Measurements from ENCODE around the gene MACROD2. TPM values are rescaled to one million over a fixed set of nuclear protein-coding genes. Genes with fewer than 3 reads are reported as not detected.

The MACROD2 gene
- total RNA-seq, 2 experiments from 2014 or later: not detected

DNA sequence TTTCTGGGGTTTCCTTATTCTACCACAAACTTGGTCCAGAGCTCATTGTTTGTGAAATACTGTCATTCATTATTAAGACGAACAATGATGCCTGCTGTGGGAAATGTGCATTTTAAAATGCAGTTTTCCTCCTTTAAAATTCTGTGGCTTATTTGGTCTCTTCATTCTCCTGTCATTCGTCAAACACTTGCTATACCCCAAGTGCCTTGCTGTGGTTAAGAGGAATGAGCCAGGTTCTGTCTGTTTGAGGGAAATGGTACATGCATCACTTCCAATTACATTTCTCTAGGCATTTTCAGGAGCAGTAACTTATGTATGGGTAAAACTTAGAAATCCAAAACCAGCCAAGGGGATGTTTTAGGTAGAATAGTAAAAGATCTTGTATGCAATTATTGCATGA, 1490.2 kb downstream of the MACROD2 start:
- H3K4me1 Mint-ChIP-seq (ENCODE audit: low read depth): no peaks in the 10 kb centered on the region
- no peaks in the 10 kb centered on the region for H3K36me3 Mint-ChIP-seq
- intact Hi-C loops (cut with micrococcal nuclease): no loop called here
- ChIA-PET CTCF (no interaction called here), POLR2A (no interaction called here)
- H3K27ac Mint-ChIP-seq: no peak overlapping the region
- no peaks in the 10 kb centered on the region for H3K27me3 Mint-ChIP-seq
- DNase-seq: no peak
- no peak overlapping the region for H3K4me3 Mint-ChIP-seq
- H3K9me3 Mint-ChIP-seq: peaks cover 7% of the 10 kb centered on the region

DNA sequence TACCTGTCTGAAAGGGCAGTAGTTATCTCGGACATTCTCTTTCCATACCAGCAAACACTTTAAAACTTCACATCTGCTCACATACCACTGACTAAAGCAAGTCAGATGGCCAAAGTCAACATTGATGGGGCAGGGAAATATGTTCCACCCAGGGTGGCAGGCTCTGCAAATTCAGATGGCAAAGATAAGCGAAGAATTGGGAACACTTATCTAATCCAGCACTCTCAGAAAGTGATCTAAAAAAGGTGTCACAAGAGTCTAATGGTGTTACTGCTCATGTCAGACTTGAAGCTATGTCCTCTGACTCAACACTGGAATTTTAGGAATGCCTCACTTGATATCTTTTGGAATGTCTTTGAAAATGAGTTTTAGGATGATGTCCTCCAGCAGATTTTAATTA, 1491.7 kb downstream of the MACROD2 start:
- intact Hi-C loops (cut with micrococcal nuclease): no loop called here
- H3K36me3 Mint-ChIP-seq: no peaks in the 10 kb centered on the region
- no peak overlapping the region for H3K27ac Mint-ChIP-seq
- CTCF ChIA-PET: no interaction called here
- H3K9me3 Mint-ChIP-seq: peaks cover 7% of the 10 kb centered on the region
- H3K4me1 Mint-ChIP-seq (ENCODE audit: low read depth): no peaks in the 10 kb centered on the region
- H3K4me3 Mint-ChIP-seq: no peak overlapping the region
- H3K27me3 Mint-ChIP-seq: no peaks in the 10 kb centered on the region
- DNase-seq: no peak
- POLR2A ChIA-PET: no interaction called here

DNA sequence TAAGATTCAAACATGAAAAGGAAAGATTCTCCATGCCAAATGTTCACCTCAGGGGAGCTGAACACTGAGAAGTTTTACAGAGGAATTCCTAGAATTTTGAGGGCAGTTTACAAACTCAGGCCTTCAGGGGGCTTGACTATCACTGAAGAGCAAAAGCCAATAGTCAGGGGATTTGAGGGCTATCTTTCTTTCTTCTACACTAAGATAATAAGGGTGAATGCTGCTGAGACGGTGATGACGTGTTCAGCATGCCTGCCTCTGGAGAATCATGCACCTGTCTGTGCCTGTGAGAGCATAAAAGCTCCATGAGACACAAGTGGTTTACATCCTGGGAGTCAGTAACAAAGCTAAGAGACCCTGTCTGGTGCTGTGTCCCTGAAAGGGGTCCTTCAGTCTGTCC, 1492.4 kb downstream of the MACROD2 start:
- DNase-seq: no peak
- Mint-ChIP-seq H3K9me3 (peaks cover 10% of the 10 kb centered on the region), H3K27ac (no peak overlapping the region), H3K36me3 (no peaks in the 10 kb centered on the region), H3K4me1 (ENCODE audit: low read depth) (no peaks in the 10 kb centered on the region), H3K4me3 (no peak overlapping the region), H3K27me3 (no peaks in the 10 kb centered on the region)
- POLR2A ChIA-PET: no interaction called here
- intact Hi-C loops (cut with micrococcal nuclease): no loop called here
- CTCF ChIA-PET: no interaction called here

DNA sequence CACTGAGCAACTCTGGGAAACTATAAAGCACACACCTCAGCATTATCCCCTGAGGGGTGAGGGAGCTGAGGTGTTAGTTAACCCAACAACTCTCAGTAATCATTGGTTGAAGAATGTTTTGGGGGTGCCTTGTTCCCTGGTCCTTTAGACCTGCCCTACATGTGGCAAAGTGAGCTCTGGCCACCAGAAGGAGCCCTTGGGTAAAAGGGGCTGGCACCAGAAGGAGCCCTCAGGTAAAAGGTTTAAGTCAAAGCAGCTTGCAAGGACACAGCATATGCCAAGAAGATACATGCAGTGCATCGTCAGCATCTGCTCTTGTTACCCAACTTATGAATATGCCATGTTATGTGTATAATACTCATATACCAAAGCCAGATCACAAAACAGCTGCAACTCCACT, 1496.3 kb downstream of the MACROD2 start:
- H3K27me3 Mint-ChIP-seq: no peaks in the 10 kb centered on the region
- no peak overlapping the region for H3K4me3 Mint-ChIP-seq
- H3K4me1 Mint-ChIP-seq (ENCODE audit: low read depth): no peaks in the 10 kb centered on the region
- intact Hi-C loops (cut with micrococcal nuclease): no loop called here
- no peak for DNase-seq
- CTCF ChIA-PET: no interaction called here
- H3K36me3 Mint-ChIP-seq: no peaks in the 10 kb centered on the region
- POLR2A ChIA-PET: no interaction called here
- H3K27ac Mint-ChIP-seq: no peak overlapping the region
- peaks cover 6% of the 10 kb centered on the region for H3K9me3 Mint-ChIP-seq

DNA sequence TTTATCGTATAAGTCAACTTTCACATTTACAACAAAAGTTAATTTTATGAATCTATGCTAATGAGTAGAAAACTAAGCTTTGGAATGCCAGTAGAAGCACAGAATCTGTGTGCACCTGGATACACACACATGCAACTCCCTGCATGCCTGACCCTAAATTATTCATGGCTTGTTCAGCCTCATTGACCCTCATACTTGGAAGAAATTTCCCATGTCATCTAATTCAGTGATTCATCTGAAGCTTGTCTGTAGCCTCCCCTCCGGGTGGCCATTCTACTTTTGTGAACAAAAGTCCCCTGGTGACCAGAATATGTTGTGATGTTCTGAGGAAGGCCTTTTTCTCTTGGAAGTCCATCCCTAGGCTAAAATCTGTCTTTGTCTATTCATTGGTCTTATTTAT, 1499.5 kb downstream of the MACROD2 start:
- Mint-ChIP-seq H3K9me3 (peaks cover 6% of the 10 kb centered on the region), H3K27ac (no peak overlapping the region), H3K4me3 (no peak overlapping the region), H3K36me3 (no peaks in the 10 kb centered on the region), H3K4me1 (ENCODE audit: low read depth) (no peaks in the 10 kb centered on the region), H3K27me3 (no peaks in the 10 kb centered on the region)
- intact Hi-C loops (cut with micrococcal nuclease): no loop called here
- POLR2A ChIA-PET: no interaction called here
- CTCF ChIA-PET: interaction anchor here (1.5 kb wide), 1 partner anchor 9 kb away, joined by 3 read pairs; no protein-coding TSS in a partner anchor
- no peak for DNase-seq

DNA sequence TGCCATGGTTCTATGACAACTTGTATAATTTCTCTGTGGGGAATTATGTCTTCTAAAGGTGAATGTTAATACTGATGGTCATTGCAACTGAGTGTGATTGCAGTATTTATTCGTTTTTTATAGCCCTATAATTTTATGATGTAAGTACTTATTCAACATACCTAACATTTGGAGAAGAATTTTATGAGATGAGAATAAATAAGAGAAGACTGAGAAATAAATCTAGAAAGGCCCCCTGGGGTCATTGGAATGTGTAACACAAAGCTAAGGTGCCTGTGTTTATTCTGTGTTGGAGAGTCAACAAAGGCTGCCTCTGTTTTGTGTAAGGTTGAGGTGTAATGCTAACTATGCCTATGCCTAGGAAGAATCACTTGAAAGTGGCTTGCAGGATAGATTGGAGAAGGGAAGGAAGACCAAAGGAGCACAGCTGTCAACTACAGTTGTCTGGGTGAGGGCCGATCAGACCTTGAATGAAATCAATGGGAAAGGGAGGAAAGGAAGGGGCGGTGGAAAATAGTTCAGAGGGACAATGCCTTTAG, 1501.3 kb downstream of the MACROD2 start:
- Mint-ChIP-seq H3K27me3 (no peaks in the 10 kb centered on the region), H3K27ac (no peak overlapping the region), H3K4me3 (no peak overlapping the region), H3K4me1 (ENCODE audit: low read depth) (no peaks in the 10 kb centered on the region), H3K36me3 (no peaks in the 10 kb centered on the region), H3K9me3 (peaks cover 9% of the 10 kb centered on the region)
- CTCF ChIA-PET: no interaction called here
- POLR2A ChIA-PET: no interaction called here
- no peak for DNase-seq
- intact Hi-C loops (cut with micrococcal nuclease): no loop called here

DNA sequence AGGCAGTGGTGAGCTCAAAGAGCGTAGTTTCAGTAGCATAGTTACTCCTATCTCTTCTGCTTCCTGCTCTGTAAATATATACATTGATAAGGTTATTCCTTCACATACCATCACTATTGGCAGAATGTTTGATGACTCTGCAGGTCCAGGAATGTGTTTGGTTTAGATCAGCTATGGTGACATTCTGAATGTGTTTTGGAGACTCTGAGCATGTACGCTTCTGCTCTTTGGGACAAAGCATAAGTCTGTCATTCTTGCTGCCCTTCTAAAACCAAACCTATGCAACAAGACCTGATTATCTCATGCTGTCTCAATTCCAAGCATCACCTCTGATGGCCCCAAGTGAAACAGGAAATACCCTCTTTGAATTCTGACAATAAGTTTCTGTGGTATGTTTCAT, 1503.6 kb downstream of the MACROD2 start:
- intact Hi-C loops (cut with micrococcal nuclease): no loop called here
- CTCF ChIA-PET: no interaction called here
- no peaks in the 10 kb centered on the region for H3K4me1 Mint-ChIP-seq (ENCODE audit: low read depth)
- H3K27ac Mint-ChIP-seq: no peak overlapping the region
- POLR2A ChIA-PET: no interaction called here
- H3K4me3 Mint-ChIP-seq: no peak overlapping the region
- no peak for DNase-seq
- no peaks in the 10 kb centered on the region for H3K27me3 Mint-ChIP-seq
- peaks cover 5% of the 10 kb centered on the region for H3K9me3 Mint-ChIP-seq
- H3K36me3 Mint-ChIP-seq: no peaks in the 10 kb centered on the region

DNA sequence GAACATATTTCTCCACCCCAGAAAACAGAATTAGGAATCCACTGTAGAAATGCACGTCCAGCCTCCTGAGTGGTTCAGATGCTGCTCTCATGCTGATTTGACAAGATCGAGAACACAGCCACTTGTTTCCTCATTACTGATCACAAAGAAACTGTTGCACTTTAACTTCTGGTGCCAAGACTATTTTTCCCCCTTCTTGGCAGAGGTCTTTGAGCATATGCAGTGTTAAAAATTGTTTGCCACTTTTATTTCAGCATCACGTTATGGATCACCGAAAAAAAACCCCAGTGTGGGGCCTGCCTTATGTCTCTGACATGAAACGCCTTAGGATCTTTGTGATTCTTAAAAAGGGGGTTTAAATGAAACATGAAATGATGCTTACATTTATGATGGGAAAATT, 1511.0 kb downstream of the MACROD2 start:
- Mint-ChIP-seq H3K27ac (no peak overlapping the region), H3K36me3 (no peaks in the 10 kb centered on the region), H3K27me3 (no peaks in the 10 kb centered on the region), H3K9me3 (peaks cover 2% of the 10 kb centered on the region), H3K4me1 (ENCODE audit: low read depth) (no peaks in the 10 kb centered on the region), H3K4me3 (no peak overlapping the region)
- ChIA-PET POLR2A (no interaction called here), CTCF (no interaction called here)
- intact Hi-C loops (cut with micrococcal nuclease): no loop called here
- no peak for DNase-seq

DNA sequence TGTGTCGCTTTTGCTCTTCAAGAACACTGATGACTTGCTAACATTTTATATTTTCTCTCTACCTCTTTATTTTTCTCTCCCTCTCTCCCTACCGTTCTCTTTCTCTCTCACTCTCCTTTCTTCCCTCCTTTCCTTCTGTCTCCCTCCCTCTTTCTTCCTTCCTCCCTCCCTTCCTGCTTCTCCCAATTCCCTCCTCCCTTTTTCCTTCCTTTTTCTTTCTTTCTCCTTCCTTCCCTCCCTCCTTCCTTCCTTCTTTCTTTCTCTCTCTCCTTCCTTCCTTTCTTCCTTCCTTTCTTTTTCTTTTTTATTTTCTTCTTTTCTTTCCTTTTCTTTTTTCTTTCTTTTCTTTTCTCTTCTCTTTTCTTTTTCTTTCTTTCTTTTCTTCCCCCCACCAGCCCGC, 1511.8 kb downstream of the MACROD2 start:
- Mint-ChIP-seq H3K27me3 (no peaks in the 10 kb centered on the region), H3K27ac (no peak overlapping the region), H3K4me3 (no peak overlapping the region), H3K36me3 (no peaks in the 10 kb centered on the region), H3K4me1 (ENCODE audit: low read depth) (no peaks in the 10 kb centered on the region), H3K9me3 (peaks cover 2% of the 10 kb centered on the region)
- CTCF ChIA-PET: no interaction called here
- intact Hi-C loops (cut with micrococcal nuclease): no loop called here
- DNase-seq: no peak
- POLR2A ChIA-PET: no interaction called here

DNA sequence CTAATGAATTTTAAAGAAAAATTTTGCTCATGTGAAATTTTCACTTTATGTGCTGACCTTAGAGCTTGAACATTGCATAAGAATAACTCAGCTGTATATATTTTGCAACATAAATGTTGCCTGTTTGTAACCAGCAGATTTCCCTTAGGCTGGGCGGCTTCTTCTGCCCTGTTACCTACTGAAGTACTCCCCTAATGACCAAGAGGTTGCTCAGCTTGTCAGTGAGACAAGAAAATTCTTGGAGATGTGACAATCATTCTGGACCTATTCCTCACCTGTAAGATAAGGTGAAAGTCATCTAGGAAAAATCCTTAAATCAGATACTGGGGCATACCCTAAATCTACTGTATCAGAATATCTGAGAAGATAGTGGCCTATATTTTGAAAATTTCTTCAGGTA, 1516.2 kb downstream of the MACROD2 start:
- POLR2A ChIA-PET: no interaction called here
- CTCF ChIA-PET: no interaction called here
- no peaks in the 10 kb centered on the region for H3K4me1 Mint-ChIP-seq (ENCODE audit: low read depth)

DNA sequence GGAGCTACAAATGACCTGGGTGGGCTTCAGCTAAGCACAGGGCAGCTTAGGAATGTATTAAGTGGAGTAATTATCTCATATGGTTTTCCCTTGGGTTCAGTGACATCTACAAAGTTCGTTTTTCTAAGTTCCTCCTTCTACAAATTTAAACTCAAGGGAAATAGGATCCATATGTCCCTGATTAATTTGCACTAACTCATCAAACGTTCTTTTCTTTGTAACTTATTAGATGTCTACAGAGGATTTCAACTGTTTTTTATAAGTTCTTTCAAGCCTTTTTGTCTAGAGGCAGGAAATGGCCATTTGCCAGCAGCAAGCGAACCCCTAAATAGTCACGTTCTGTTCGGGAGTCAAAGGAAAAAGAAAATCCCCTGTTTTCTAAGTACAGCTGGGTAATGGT, 1517.6 kb downstream of the MACROD2 start:
- CTCF ChIA-PET: no interaction called here
- POLR2A ChIA-PET: no interaction called here
- Mint-ChIP-seq H3K27ac (no peak overlapping the region), H3K4me1 (ENCODE audit: low read depth) (no peaks in the 10 kb centered on the region), H3K9me3 (peaks cover 2% of the 10 kb centered on the region), H3K27me3 (no peaks in the 10 kb centered on the region), H3K36me3 (no peaks in the 10 kb centered on the region), H3K4me3 (no peak overlapping the region)
- intact Hi-C loops (cut with micrococcal nuclease): no loop called here
- DNase-seq: no peak

More for the DNA sequence above, 1516.2 kb downstream of the MACROD2 start:
- Mint-ChIP-seq H3K36me3 (no peaks in the 10 kb centered on the region), H3K27ac (no peak overlapping the region), H3K4me3 (no peak overlapping the region), H3K27me3 (no peaks in the 10 kb centered on the region), H3K9me3 (peaks cover 2% of the 10 kb centered on the region)
- no peak for DNase-seq
- intact Hi-C loops (cut with micrococcal nuclease): no loop called here

DNA sequence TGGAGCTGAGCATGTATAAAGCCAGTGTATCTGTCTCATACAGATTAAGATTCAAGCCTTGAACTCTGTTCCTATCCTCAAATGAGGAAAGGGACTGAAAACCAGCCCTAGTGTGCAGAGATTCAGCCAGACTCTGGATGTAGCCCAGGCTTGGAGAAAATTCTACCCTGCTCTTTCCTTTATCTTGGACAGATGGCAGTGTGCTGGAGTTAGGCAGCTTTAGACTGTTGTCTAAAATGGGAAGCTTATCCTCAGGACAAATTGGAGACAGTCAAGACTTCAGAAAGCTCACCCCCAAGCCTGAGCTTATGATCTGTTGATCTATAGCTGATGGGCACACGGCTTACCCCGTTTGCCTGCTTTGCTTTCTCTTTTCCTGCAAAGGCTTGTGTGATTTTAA, 1520.4 kb downstream of the MACROD2 start:
- no peak for DNase-seq
- no peaks in the 10 kb centered on the region for H3K36me3 Mint-ChIP-seq
- ChIA-PET CTCF (no interaction called here), POLR2A (no interaction called here)
- no peak overlapping the region for H3K4me3 Mint-ChIP-seq
- intact Hi-C loops (cut with micrococcal nuclease): no loop called here
- no peak overlapping the region for H3K27ac Mint-ChIP-seq
- H3K9me3 Mint-ChIP-seq: peaks cover 7% of the 10 kb centered on the region
- H3K27me3 Mint-ChIP-seq: no peaks in the 10 kb centered on the region
- H3K4me1 Mint-ChIP-seq (ENCODE audit: low read depth): no peaks in the 10 kb centered on the region

DNA sequence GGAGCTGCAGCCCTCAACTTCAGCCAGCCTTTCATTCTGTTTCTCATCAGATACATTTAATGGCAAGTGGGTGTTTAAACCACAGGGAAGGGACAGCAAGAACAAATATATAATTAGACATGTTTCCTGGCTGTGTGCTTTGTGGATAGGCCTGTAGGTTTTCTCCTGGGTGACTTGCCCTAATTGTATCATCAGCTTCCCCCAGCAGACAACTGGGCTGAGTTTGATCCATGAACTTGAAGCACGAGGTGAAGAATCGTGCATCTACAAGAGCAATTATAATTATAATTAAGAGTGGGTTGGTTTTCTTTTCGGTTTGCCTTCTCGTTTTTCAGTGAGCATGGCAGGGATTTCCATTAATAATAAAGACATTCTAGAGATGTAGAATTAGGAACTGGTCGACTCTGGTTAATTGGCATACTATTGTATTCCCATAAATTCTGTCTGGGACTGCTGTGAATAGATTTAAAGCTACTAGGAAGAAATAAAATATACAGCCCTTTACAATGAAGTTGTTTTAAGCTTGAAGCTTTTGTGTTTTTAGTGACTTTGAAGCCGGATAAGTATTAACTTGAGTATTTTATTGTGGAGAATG, 1525.7 kb downstream of the MACROD2 start:
- Mint-ChIP-seq H3K4me1 (ENCODE audit: low read depth) (no peaks in the 10 kb centered on the region), H3K9me3 (peaks cover 16% of the 10 kb centered on the region), H3K27ac (no peak overlapping the region), H3K36me3 (no peaks in the 10 kb centered on the region), H3K27me3 (no peaks in the 10 kb centered on the region), H3K4me3 (no peak overlapping the region)
- ChIA-PET CTCF (no interaction called here), POLR2A (no interaction called here)
- no peak for DNase-seq
- intact Hi-C loops (cut with micrococcal nuclease): no loop called here
